Sigmoid colon (tissue), 7 donors: ENCODE results near the gene RBM18. TPM values are rescaled to one million over a fixed set of nuclear protein-coding genes. Genes with fewer than 3 reads are reported as not detected.
A peak's percentile ranks its signal among the peaks of the same experiment; 100 is the strongest.

Experiments used
- DNase-seq: peaks from one replicate; pipeline ENCODE4 v3.0.0-alpha.2; 2019
- H3K27ac ChIP-seq, 4 donors: fragments of 200-600 bp; sonication (generic); one replicate each; pipeline ENCODE4 v1.5.1; 2016 to 2019; ENCODE audit warnings: mild to moderate bottlenecking in 1 of 4
- H3K27me3 ChIP-seq, 3 donors: fragments of 200-600 bp; sonication (generic); one replicate each; pipeline ENCODE4 v1.5.1; 2019; ENCODE audit warnings: mild to moderate bottlenecking in 1 of 3
- H3K36me3 ChIP-seq, 4 donors: fragments of 200-600 bp; sonication (generic); one replicate each; pipeline ENCODE4 v1.5.1; 2016 to 2019
- H3K4me1 ChIP-seq, 4 donors: fragments of 200-600 bp; sonication (generic); one replicate each; pipeline ENCODE4 v1.5.1; 2017 to 2019
- H3K4me3 ChIP-seq, 4 donors: fragments of 200-600 bp; sonication (generic); one replicate each; pipeline ENCODE4 v1.5.1; 2017 to 2019; ENCODE audit warnings: mild to moderate bottlenecking in 2 of 4, moderate library complexity in 1 of 4
- H3K9me3 ChIP-seq, 4 donors: fragments of 200-600 bp in 3 of 4; sonication (generic) in 3 of 4; one replicate each; pipeline versions ENCODE4 v1.5.1 to v1.6.1; 2013 to 2019
- EP300 ChIP-seq, 4 donors: sonication (generic); formaldehyde crosslinking; IDR thresholded peaks; one replicate each; pipeline ENCODE4 v1.6.1; 2017; ENCODE audit warnings: antibody characterized with exemption in 4 of 4
- POLR2A ChIP-seq, 2 donors: fragments of 450-650 bp; IDR thresholded peaks; one replicate each; pipeline ENCODE4 v1.6.1; 2016; ENCODE audit warnings: antibody characterized with exemption in 2 of 2, mild to moderate bottlenecking in 2 of 2, moderate library complexity in 2 of 2
- POLR2AphosphoS5 ChIP-seq, 4 donors: sonication (generic); formaldehyde crosslinking; IDR thresholded peaks; one replicate each; pipeline ENCODE4 v1.6.1; 2017; ENCODE audit warnings: antibody characterized with exemption in 4 of 4
- WGBS, 2 donors: extraction: QIAGEN DNeasy Blood & Tissue Kit; methylation state at CpG; one replicate each; pipeline ENCODE4 v1.1.7; 2013; 5-methylcytosine and 5-hydroxymethylcytosine counted together
- intact Hi-C: fragments of 100-400 bp; cut with DNase I; formaldehyde crosslinking; loops from one replicate; pipeline ENCODE4 v1.15.1; 2023
- polyA plus RNA-seq, 3 donors: library from polyadenylated mRNA; stranded (reverse); fragments of 200-250 nt; gene quantifications; one replicate each; pipeline ENCODE4 v1.2.3, GENCODE V29; 2013
- total RNA-seq, 4 donors: library from RNA; depleted of rRNA; stranded (reverse); fragments of >200 nt; gene quantifications; one replicate each; pipeline ENCODE4 v1.1.0, GENCODE V29; 2016
- TF ChIP-seq, protein P1 (sequence below), 4 experiments: fragments of 450-650 bp in 3 of 4; fragments of 200-600 bp in 1 of 4; IDR thresholded peaks; one replicate each; pipeline ENCODE4 v1.5.1; 2016 to 2019; ENCODE audit warnings: antibody characterized with exemption in 4 of 4, mild to moderate bottlenecking in 3 of 4, moderate library complexity in 2 of 4
- donor health status: healthy with polysubstance abuse.
- donor health status: Bipolar disorder and iron deficiency.
- donor health status: healthy.

The RBM18 gene
- total and polyA plus RNA-seq, 7 donors, result 8.2 to 16.8 (median 11.9) TPM

DNA sequence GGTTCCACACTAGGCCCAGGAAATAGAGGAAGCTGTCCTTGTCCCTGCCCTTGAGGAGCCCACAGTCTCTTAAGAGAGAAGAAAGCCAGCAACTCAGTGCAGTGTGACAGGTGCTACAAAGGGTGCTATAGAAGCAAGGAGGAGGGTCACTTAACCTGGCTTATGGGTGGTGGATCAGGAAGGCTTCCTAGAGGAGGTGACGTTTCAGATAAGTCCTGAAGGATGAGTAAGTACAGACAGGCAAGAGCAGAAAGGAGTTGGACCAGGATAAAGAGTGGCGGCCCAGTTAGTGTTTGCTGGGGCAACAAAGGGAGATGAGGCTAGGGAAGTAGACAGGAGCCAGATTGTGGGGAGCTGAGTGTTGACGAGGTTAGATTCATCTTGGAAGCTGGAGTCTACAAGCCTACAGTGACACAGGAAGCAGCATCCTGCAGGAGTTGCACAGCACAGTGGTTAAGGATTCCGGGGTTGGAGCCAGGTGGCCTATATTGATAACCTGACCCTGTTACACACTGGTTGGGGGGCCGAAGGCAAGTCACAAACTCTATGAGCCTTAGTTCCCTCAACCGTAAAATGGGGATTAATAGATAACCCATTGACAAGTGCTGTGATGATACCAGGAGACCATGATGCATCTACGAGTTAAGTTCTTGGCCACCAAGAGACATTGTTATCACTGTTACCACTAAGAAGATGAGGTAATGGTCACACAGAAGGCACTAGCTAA, 30.5 kb downstream of the RBM18 start:
- WGBS, 2 donors, result 80 to 86% methylated on average over 7 of the region's 7 CpGs
- H3K27me3 ChIP-seq, result peaks cover 4 to 22% (median 22%) of the 10 kb centered on the region in 3 donors
- H3K36me3 ChIP-seq, result peaks cover 0 to 9% (median 0%) of the 10 kb centered on the region in 4 donors
- intact Hi-C loops, result no loop called here
- H3K4me1 ChIP-seq, result peaks cover 0 to under 1% (median under 1%) of the 10 kb centered on the region in 4 donors
- H3K4me3 ChIP-seq, result no peak overlapping the region
- H3K27ac ChIP-seq, result no peak overlapping the region
- no peak for TF ChIP-seq POLR2AphosphoS5 (IDR thresholded peaks at IDR 0.05)
- TF ChIP-seq, protein P1, sequence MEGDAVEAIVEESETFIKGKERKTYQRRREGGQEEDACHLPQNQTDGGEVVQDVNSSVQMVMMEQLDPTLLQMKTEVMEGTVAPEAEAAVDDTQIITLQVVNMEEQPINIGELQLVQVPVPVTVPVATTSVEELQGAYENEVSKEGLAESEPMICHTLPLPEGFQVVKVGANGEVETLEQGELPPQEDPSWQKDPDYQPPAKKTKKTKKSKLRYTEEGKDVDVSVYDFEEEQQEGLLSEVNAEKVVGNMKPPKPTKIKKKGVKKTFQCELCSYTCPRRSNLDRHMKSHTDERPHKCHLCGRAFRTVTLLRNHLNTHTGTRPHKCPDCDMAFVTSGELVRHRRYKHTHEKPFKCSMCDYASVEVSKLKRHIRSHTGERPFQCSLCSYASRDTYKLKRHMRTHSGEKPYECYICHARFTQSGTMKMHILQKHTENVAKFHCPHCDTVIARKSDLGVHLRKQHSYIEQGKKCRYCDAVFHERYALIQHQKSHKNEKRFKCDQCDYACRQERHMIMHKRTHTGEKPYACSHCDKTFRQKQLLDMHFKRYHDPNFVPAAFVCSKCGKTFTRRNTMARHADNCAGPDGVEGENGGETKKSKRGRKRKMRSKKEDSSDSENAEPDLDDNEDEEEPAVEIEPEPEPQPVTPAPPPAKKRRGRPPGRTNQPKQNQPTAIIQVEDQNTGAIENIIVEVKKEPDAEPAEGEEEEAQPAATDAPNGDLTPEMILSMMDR (IDR thresholded peaks at IDR 0.05), result no peak
- no peak for TF ChIP-seq POLR2A (IDR thresholded peaks at IDR 0.05)
- TF ChIP-seq EP300 (IDR thresholded peaks at IDR 0.05), result no peak
- no peak for DNase-seq
- no peaks in the 10 kb centered on the region for H3K9me3 ChIP-seq

DNA sequence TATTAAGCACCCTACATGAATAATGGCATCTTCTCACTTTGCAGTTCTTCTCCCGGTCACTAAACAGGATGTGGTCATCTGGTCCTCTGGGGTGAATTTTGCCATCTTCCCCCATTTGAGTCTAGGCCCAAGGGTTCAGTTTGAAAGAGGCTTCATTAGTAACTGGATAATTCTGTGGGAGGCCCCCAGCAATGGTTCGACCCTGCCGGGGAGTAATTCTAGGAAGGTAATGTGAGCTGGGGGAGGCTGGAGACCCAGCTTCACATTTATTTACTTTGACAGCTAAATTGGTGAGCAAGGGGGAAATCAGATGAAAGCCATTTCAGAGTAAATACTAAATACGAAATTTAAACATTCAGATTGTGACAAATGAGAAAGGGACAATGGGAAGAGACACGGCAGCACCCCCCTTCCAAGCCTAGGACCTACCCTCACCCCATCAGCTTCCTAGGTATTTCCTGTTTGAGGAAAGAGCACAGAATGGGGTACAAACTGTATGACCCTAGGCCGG, 31.8 kb downstream of the RBM18 start:
- Histone ChIP-seq H3K27ac (no peak overlapping the region), H3K9me3 (no peaks in the 10 kb centered on the region), H3K4me1 (peaks cover 0 to 14% (median 13%) of the 10 kb centered on the region in 4 donors), H3K4me3 (no peak overlapping the region), H3K27me3 (peaks cover 16 to 36% (median 35%) of the 10 kb centered on the region in 3 donors), H3K36me3 (no peaks in the 10 kb centered on the region)
- WGBS, 2 donors, result 82 to 87% methylated on average over 6 of the region's 6 CpGs
- intact Hi-C loops, result no loop called here
- DNase-seq, result no peak
- TF ChIP-seq, protein P1 (IDR thresholded peaks at IDR 0.05), result no peak
- TF ChIP-seq POLR2A (IDR thresholded peaks at IDR 0.05), result no peak

- Histone ChIP-seq H3K36me3 (no peaks in the 10 kb centered on the region), H3K4me1 (peaks cover 0 to 41% (median 38%) of the 10 kb centered on the region in 4 donors), H3K9me3 (no peaks in the 10 kb centered on the region), H3K27me3 (peaks cover 40 to 70% (median 69%) of the 10 kb centered on the region in 3 donors), H3K27ac (no peak overlapping the region), H3K4me3 (no peak overlapping the region)
- DNase-seq, result no peak
- 21 to 62% methylated on average over 4 of the region's 4 CpGs for WGBS, 2 donors
- intact Hi-C loops, result loop anchor here (2.0 kb wide), 1 partner anchor 49 kb away; no protein-coding TSS in a partner anchor
- no peak for TF ChIP-seq EP300 (IDR thresholded peaks at IDR 0.05)
Observed at GRCh38 chr9:122229485-122229837, 35.2 kb downstream of the RBM18 start.

- H3K9me3 ChIP-seq, result no peaks in the 10 kb centered on the region
- H3K27me3 ChIP-seq, result peaks cover 40 to 76% (median 75%) of the 10 kb centered on the region in 3 donors
- DNase-seq, result no peak
- 2 to 6% methylated on average over 70 of the region's 70 CpGs for WGBS, 2 donors
- peaks cover 0 to 41% (median 38%) of the 10 kb centered on the region in 4 donors for H3K4me1 ChIP-seq
- H3K27ac ChIP-seq, result peak within 1 kb of the TSS in 1 of 4 donors; percentile 55
- intact Hi-C loops, result loop anchor here (2.0 kb wide), 1 partner anchor 50 kb away; no protein-coding TSS in a partner anchor
- peak within 1 kb of the TSS in 3 of 4 donors; percentile 27 to 44 (median 43) for H3K4me3 ChIP-seq
- TF ChIP-seq POLR2A (IDR thresholded peaks at IDR 0.05), result no peak
- TF ChIP-seq, protein P1 (IDR thresholded peaks at IDR 0.05), result no peak
- no peak for TF ChIP-seq POLR2AphosphoS5 (IDR thresholded peaks at IDR 0.05)
- no peak for TF ChIP-seq EP300 (IDR thresholded peaks at IDR 0.05)
- H3K36me3 ChIP-seq, result no peaks in the 10 kb centered on the region
Observed at GRCh38 chr9:122228568-122229484, 35.8 kb downstream of the RBM18 start, which contains the start of gene LHX6. Gene LHX6 (minus strand): TSS chr9:122228957. CDS start chr9:122228740, 217 bp downstream.
